ENCODE measurements around the gene DHX29. TPM values are rescaled to one million over a fixed set of nuclear protein-coding genes. Genes with fewer than 3 reads are reported as not detected.
A peak's percentile ranks its signal among the peaks of the same experiment; 100 is the strongest.

The DHX29 gene
- total RNA-seq, 1 experiment from 2014 or later = 24.3 TPM

GRCh38 chr5:55307383-55308253, at the start of gene DHX29, which contains the start of gene MTREX (continued):
- TF ChIP-seq CTCF (IDR thresholded peaks at IDR 0.05 in 2 of 3, conservative IDR thresholded peaks at IDR 0.05 in 1 of 3; ENCODE audit: borderline replicate concordance in 1 of 3, insufficient read depth in 1 of 3, low read depth in 2 of 3, low read length in 2 of 3) = no peak
- TF ChIP-seq SP1 (IDR thresholded peaks at IDR 0.05; ENCODE audit: low read depth) = peak; percentile 73
- TF ChIP-seq CEBPB (IDR thresholded peaks at IDR 0.05; ENCODE audit: low read depth) = no peak
- TF ChIP-seq EZH2 (IDR thresholded peaks at IDR 0.05) = no peak
- no peak for TF ChIP-seq EGR1 (IDR thresholded peaks at IDR 0.05; ENCODE audit: low read depth)

GRCh38 chr5:55356896-55357295, 49.4 kb upstream of the DHX29 start:
- no peaks in the 10 kb centered on the region; the same call in none of the 2 replicates for H3K79me2 ChIP-seq (ENCODE audit: insufficient read depth, low read length)
- no TSS peak for BruUV-seq (replicated peaks)
- POLR2A ChIA-PET = no interaction called here
- ATAC-seq (peak; percentile 42; the same call in 1 of the 2 replicates), DNase-seq (ENCODE audit: low read depth, low spot score) (no peak)
- intact Hi-C loops (cut with micrococcal nuclease) = no loop called here
- RAD21 ChIA-PET (ENCODE audit: low non-redundant PET in 1 of 2, low total read pairs in 2 of 2, uncharacterized antibody in 2 of 2, unreplicated experiment in 2 of 2) = no interaction called here
- peaks cover 4% of the 10 kb centered on the region; the same call in 1 of the 2 replicates for H4K20me1 ChIP-seq (ENCODE audit: insufficient read depth)
- no peak overlapping the region for H3K4me3 ChIP-seq (replicated peaks in 1 of 2; ENCODE audit: low read depth in 1 of 2, low read length in 2 of 2)
- peaks cover 33 to 40% of the 10 kb centered on the region in 2 experiments for H3K36me3 ChIP-seq (ENCODE audit: control insufficient read depth in 1 of 2, insufficient read depth in 2 of 2, low read length in 2 of 2)
- no peak overlapping the region for H2AFZ ChIP-seq (ENCODE audit: low read depth, low read length, poor library complexity, severe bottlenecking)
- H3K27me3 ChIP-seq (ENCODE audit: insufficient read depth, low read length) = no peaks in the 10 kb centered on the region
- H3K27ac ChIP-seq (ENCODE audit: low read depth, low read length) = no peak overlapping the region
- H3K9ac ChIP-seq (ENCODE audit: low read length) = no peak overlapping the region
- no peaks in the 10 kb centered on the region for H3K9me3 ChIP-seq (ENCODE audit: control insufficient read depth in 1 of 2, insufficient read depth in 1 of 2, low read depth in 1 of 2, low read length in 2 of 2)
- TF ChIP-seq RAD21 (IDR thresholded peaks at IDR 0.05; ENCODE audit: low read depth) (no peak), CTCF (IDR thresholded peaks at IDR 0.05 in 2 of 3, conservative IDR thresholded peaks at IDR 0.05 in 1 of 3; ENCODE audit: borderline replicate concordance in 1 of 3, insufficient read depth in 1 of 3, low read depth in 2 of 3, low read length in 2 of 3) (0 out of 6 replicates have a peak, but pooled peaks of 2 of the 3 experiments have one; percentile 2 to 11)
- CTCF ChIA-PET = no interaction called here
- no peaks in the 10 kb centered on the region for H3K9me2 ChIP-seq (ENCODE audit: insufficient read depth)
- H3K4me2 ChIP-seq (ENCODE audit: low read length) = no peak overlapping the region
- H3K4me1 ChIP-seq (ENCODE audit: control insufficient read depth in 1 of 2, insufficient read depth in 2 of 2, low read length in 2 of 2) = no peaks in the 10 kb centered on the region

Data from HCT116 (cell line).